GM12878 (cell line): ENCODE measurements around the gene PCDHAC1.

Experiments
- ASH2L ChIP-seq: fragments of 300-600, 200-600 bp; sonication (generic); IDR thresholded peaks from 2 replicates; pipeline ENCODE4 v1.6.1; 2017; ENCODE audit warnings: low read depth, mild to moderate bottlenecking, borderline replicate concordance
- CBFB ChIP-seq: IDR thresholded peaks from 2 replicates; pipeline ENCODE4 v1.6.1; 2016; ENCODE audit warnings: antibody characterized with exemption, low read depth
- CTCF ChIP-seq, 3 experiments: IDR thresholded peaks in 2 of 3; conservative IDR thresholded peaks in 1 of 3; 2 replicates each; pipeline ENCODE4 v1.5.1; 2011; ENCODE audit warnings: low read depth in 3 of 3, low read length in 3 of 3, mild to moderate bottlenecking in 3 of 3, control low read depth in 2 of 3, moderate library complexity in 2 of 3, inconsistent platforms in 1 of 3, mixed read lengths in 1 of 3; ENCODE audit not compliant: control insufficient read depth in 2 of 3, insufficient read depth in 1 of 3; ENCODE audit errors: extremely low read depth in 1 of 3
- EZH2 ChIP-seq: IDR thresholded peaks from 2 replicates; pipeline ENCODE4 v1.6.1; 2012; ENCODE audit warnings: low read depth, mild to moderate bottlenecking, control low read depth, inconsistent platforms, low read length, borderline replicate concordance; ENCODE audit not compliant: control insufficient read depth
- KAT2A ChIP-seq: conservative IDR thresholded peaks from 2 replicates; pipeline ENCODE4 v1.6.1; 2011; ENCODE audit warnings: low read depth, low read length; ENCODE audit not compliant: control insufficient read depth
- MLLT1 ChIP-seq: fragments of 450-650 bp; IDR thresholded peaks from 2 replicates; pipeline ENCODE4 v1.6.1; 2016; ENCODE audit warnings: mild to moderate bottlenecking
- NFXL1 ChIP-seq: fragments of 450-650 bp; IDR thresholded peaks from 2 replicates; pipeline ENCODE4 v1.6.1; 2017; ENCODE audit warnings: antibody characterized with exemption, mild to moderate bottlenecking, borderline replicate concordance
- POLR2A ChIP-seq: IDR thresholded peaks from 2 replicates; pipeline ENCODE4 v1.6.1; 2011; ENCODE audit warnings: low read depth, mild to moderate bottlenecking, low read length
- SIN3A ChIP-seq: IDR thresholded peaks from 2 replicates; pipeline ENCODE4 v1.6.1; 2012; ENCODE audit warnings: low read depth, low read length, improper control_type of control experiment
- SP1 ChIP-seq: IDR thresholded peaks from one replicate; pipeline ENCODE4 v1.6.1; 2011; ENCODE audit warnings: low read depth, low read length
- YBX1 ChIP-seq: fragments of 450-650 bp; IDR thresholded peaks from 2 replicates; pipeline ENCODE4 v1.6.1; 2016; ENCODE audit warnings: antibody characterized with exemption
- ZNF274 ChIP-seq: IDR thresholded peaks from one replicate; pipeline ENCODE4 v1.8.0; 2011; ENCODE audit not compliant: insufficient read length, insufficient read depth

- TF ChIP-seq NFXL1 (no peak), POLR2A (no peak), SP1 (no peak), ZNF274 (no peak), CTCF (IDR thresholded peaks at IDR 0.05 in 2 of 3, conservative IDR thresholded peaks at IDR 0.05 in 1 of 3; ENCODE audit: control insufficient read depth in 2 of 3, extremely low read depth in 1 of 3, insufficient read depth in 1 of 3, low read depth in 3 of 3, low read length in 3 of 3) (no peak), ASH2L (no peak), MLLT1 (no peak), CBFB (no peak), YBX1 (no peak), EZH2 (no peak), SIN3A (no peak), KAT2A (no peak)
These were observed 48.9 kb upstream of the PCDHAC1 start for GRCh38 chr5:140877262-140877581.
